HFFc6 (cell line): ENCODE results near the gene BZW1. TPM values are rescaled to one million over a fixed set of nuclear protein-coding genes. Genes with fewer than 3 reads are reported as not detected.
"Not testable (repeated sequence)": the region's sequence is repeated elsewhere in the genome, so short reads cannot be mapped to it uniquely, and the experiment has no call there.

Source experiments
- DNase-seq: peaks from one replicate; pipeline ENCODE4 v3.0.0-alpha.2; 2018
- H3K27ac Mint-ChIP-seq: 2 replicates; pipeline ENCODE4 v1.8.0; 2020; ENCODE audit warnings: mild to moderate bottlenecking, mixed read lengths
- H3K27me3 Mint-ChIP-seq: 2 replicates; pipeline ENCODE4 v1.8.0; 2021; ENCODE audit warnings: mild to moderate bottlenecking, moderate library complexity, mixed read lengths; ENCODE audit not compliant: insufficient read depth
- H3K36me3 Mint-ChIP-seq: 2 replicates; pipeline ENCODE4 v1.8.0; 2021; ENCODE audit warnings: low read depth, mixed read lengths
- H3K4me1 Mint-ChIP-seq: 2 replicates; pipeline ENCODE4 v1.8.0; 2020; ENCODE audit warnings: low read depth, mixed read lengths
- H3K4me3 Mint-ChIP-seq: 2 replicates; pipeline ENCODE4 v1.8.0; 2020; ENCODE audit warnings: mild to moderate bottlenecking, moderate library complexity, mixed read lengths
- H3K9me3 Mint-ChIP-seq: 2 replicates; pipeline ENCODE4 v1.8.0; 2020; ENCODE audit warnings: mild to moderate bottlenecking, mixed read lengths
- total RNA-seq, 6 experiments: library from RNA; stranded (reverse); fragmentation: NEBNext Ultra II Directional; extraction: Animal tissue kit (Norgen Biotek cat#: 25700); gene quantifications; 2 replicates in 1 of 6; 3 replicates in 5 of 6; pipeline ENCODE4 v1.2.3, GENCODE V29; 2021
- TF ChIP-seq, protein P1 (sequence below): fragments of 200-600 bp; sonication (generic); IDR thresholded peaks from 2 replicates; pipeline ENCODE4 v1.5.0; 2021; ENCODE audit warnings: antibody characterized with exemption, mild to moderate bottlenecking

The BZW1 gene
- total RNA-seq, 6 experiments from 2014 or later = 318 to 459 (median 409) TPM

DNA sequence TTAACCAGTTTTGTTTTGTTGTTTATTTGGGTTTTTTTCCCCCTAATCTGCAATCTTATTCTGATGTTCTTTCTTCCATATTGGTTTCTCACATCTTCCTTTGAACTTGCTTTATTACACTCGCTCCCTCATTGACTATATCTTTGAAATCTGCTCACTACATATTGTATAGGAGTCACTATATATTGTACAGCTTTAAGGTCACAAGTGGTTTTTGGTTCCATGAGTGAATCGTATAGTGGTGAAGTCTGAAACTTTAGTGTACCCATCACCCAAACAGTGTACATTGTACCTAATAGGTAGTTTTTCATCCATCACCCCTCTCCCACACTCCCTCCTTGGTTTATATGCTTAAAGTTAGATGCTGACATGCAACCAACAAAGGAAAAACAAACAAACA lies 11.3 kb upstream of the BZW1 start:
- H3K4me3 Mint-ChIP-seq = no peak overlapping the region
- H3K4me1 Mint-ChIP-seq = peaks cover 7% of the 10 kb centered on the region; the same call in 1 of the 2 replicates
- H3K9me3 Mint-ChIP-seq = no peaks in the 10 kb centered on the region
- no peak overlapping the region for H3K27ac Mint-ChIP-seq
- H3K36me3 Mint-ChIP-seq = no peaks in the 10 kb centered on the region
- TF ChIP-seq, protein P1, sequence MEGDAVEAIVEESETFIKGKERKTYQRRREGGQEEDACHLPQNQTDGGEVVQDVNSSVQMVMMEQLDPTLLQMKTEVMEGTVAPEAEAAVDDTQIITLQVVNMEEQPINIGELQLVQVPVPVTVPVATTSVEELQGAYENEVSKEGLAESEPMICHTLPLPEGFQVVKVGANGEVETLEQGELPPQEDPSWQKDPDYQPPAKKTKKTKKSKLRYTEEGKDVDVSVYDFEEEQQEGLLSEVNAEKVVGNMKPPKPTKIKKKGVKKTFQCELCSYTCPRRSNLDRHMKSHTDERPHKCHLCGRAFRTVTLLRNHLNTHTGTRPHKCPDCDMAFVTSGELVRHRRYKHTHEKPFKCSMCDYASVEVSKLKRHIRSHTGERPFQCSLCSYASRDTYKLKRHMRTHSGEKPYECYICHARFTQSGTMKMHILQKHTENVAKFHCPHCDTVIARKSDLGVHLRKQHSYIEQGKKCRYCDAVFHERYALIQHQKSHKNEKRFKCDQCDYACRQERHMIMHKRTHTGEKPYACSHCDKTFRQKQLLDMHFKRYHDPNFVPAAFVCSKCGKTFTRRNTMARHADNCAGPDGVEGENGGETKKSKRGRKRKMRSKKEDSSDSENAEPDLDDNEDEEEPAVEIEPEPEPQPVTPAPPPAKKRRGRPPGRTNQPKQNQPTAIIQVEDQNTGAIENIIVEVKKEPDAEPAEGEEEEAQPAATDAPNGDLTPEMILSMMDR = no peak
- no peak for DNase-seq
- peaks cover 5% of the 10 kb centered on the region for H3K27me3 Mint-ChIP-seq

DNA sequence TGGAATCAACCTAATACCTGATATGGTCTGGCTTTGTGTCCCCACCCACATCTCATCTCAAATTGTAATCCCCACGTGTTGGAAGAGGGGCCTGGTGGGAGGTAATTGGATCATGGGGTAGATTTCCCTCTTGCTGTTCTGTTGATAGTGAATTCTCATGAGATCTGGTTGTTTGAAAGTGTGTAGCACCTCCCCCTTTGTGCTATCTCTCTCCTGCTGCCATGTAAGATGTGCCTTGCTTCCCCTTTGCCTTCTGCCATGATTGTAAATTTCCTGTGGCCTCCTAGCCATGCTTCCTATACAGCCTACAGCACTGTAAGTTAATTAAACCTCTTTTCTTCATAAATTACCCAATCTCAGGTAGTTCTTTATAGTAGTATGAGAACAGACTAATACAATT lies 10.3 kb upstream of the BZW1 start:
- H3K9me3 Mint-ChIP-seq, H3K4me3 Mint-ChIP-seq, H3K27ac Mint-ChIP-seq, DNase-seq, H3K36me3 Mint-ChIP-seq, H3K4me1 Mint-ChIP-seq, H3K27me3 Mint-ChIP-seq: not testable (repeated sequence)

DNA sequence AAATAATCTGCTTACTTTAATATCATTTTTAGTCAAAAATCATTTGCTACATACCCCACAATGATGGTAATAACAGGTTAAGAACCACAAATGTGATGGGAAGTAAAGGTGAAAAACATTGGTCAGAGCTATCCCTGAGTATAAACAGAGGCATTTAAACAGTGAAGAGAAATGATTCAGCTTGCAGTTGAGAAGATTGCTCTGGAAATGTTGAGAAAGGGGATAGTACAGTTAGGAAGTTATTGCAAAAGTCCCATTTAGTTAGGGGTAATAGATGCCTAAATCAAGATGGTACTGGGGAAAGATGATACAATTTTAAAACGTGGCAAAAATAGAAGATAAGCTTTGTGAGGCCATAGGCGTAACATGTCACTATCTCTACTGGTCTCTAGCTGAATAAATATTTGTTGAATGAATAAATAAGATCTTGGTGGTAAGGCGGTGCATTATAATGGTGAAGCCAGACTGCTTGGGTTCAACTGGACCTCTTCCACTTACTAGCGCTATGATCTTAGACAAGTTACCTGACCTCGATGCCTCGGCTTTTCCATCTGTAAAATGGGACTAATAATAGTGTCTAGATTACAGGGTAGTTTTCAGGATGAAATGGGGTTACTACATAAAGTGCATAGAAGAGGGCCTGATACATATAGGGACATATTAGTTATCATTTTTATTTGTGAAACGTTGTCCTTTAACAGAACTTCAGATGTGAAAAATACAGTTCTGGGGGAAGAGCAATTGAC lies 2.0 kb upstream of the BZW1 start:
- Mint-ChIP-seq H3K4me1 (peaks cover 33% of the 10 kb centered on the region), H3K27ac (peak overlapping the region; percentile 87), H3K4me3 (peak overlapping the region; percentile 98), H3K27me3 (peaks cover 3% of the 10 kb centered on the region; the same call in 1 of the 2 replicates), H3K9me3 (no peaks in the 10 kb centered on the region), H3K36me3 (peaks cover 20% of the 10 kb centered on the region)
- no peak for DNase-seq
- TF ChIP-seq, protein P1 = no peak

DNA sequence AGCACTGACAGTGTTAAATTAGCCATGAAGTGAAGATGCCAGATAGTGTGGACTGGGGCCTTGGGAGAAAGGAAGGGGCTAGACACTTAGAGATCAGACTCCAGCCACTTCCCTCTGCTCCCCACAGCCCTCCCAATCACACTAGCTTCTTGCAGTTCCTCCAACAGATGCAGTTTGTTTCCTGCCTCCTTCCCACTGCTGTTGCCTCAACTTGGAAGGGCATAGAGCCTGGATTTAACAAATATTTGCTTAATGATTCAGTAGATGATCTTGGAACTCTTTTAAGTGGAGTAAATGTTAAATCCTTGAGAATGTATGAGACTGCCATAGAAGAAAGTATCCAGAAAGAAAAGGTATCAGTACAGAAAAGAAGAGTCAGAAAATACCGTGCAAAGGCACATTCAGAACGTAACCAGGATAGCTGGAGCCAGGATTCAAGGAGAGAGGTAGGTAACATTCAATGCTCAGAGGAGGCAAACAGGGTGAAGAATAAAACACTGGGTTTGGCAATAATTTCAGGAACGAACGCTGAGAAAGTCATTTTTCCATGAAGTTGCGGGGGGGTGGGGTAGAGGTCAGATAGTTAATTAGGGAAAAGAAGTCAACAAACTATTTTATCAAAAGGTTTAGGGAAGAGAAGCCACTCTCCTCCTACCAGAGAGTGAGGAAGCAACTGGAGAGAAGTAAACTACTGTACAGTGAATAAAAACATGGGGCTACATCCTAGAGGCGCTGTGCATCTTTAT lies 1.3 kb upstream of the BZW1 start:
- TF ChIP-seq, protein P1 = no peak
- Mint-ChIP-seq H3K27me3 (peaks cover 3% of the 10 kb centered on the region; the same call in 1 of the 2 replicates), H3K27ac (peak overlapping the region; percentile 87), H3K9me3 (no peaks in the 10 kb centered on the region), H3K36me3 (peaks cover 28% of the 10 kb centered on the region), H3K4me1 (peaks cover 40% of the 10 kb centered on the region), H3K4me3 (peak overlapping the region; percentile 98)
- DNase-seq = peak; percentile 66

DNA sequence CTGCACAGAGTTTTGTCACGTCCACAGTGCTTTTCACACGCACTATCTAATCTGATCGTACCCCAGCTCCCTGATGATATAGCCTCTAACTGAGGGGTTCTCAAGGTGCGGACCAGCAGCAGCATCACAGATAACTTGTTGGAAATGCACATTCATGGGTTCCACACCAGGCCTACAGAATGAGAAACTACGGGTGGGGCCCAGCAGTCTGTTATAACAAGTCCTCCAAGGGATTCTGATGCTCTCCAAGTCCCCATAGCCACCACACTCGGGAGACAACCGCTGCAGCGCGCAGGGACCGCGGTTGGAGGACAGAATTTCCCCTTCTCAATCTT lies 745 bp upstream of the BZW1 start:
- H3K27me3 Mint-ChIP-seq = peaks cover 3% of the 10 kb centered on the region; the same call in 1 of the 2 replicates
- TF ChIP-seq, protein P1 = no peak
- H3K36me3 Mint-ChIP-seq = peaks cover 33% of the 10 kb centered on the region
- peaks cover 46% of the 10 kb centered on the region for H3K4me1 Mint-ChIP-seq
- peak overlapping the region; percentile 87 for H3K27ac Mint-ChIP-seq
- H3K9me3 Mint-ChIP-seq = no peaks in the 10 kb centered on the region
- peak overlapping the region; percentile 98 for H3K4me3 Mint-ChIP-seq
- DNase-seq = no peak
